NB4 (cell line): ENCODE measurements around the gene DLG2.

Experiments used
- DNase-seq: peaks from one replicate; pipeline ENCODE4 v3.0.0; 2010; ENCODE audit warnings: low read depth
- H3K4me3 ChIP-seq: one replicate; pipeline ENCODE4 v1.5.1; 2011; ENCODE audit warnings: mild to moderate bottlenecking, low read depth, low read length, moderate library complexity
- CTCF ChIP-seq: IDR thresholded peaks from one replicate; pipeline ENCODE4 v1.5.1; 2012; ENCODE audit warnings: low read depth, low read length
- MYC ChIP-seq: IDR thresholded peaks from 2 replicates; pipeline ENCODE4 v1.6.1; 2011; ENCODE audit warnings: low read depth, low read length
- POLR2A ChIP-seq: IDR thresholded peaks from 2 replicates; pipeline ENCODE4 v1.6.1; 2011; ENCODE audit warnings: mild to moderate bottlenecking; ENCODE audit not compliant: insufficient read length; ENCODE audit errors: extremely low read depth
- TF ChIP-seq, protein P1 (sequence below): IDR thresholded peaks from 2 replicates; pipeline ENCODE4 v1.6.1; 2011; ENCODE audit warnings: low read depth, low read length

The DLG2 gene

GRCh38 chr11:84420271-84420670 is 1206.9 kb downstream of the DLG2 start:
- no peak for TF ChIP-seq POLR2A
- TF ChIP-seq CTCF = no peak
- TF ChIP-seq, protein P1, sequence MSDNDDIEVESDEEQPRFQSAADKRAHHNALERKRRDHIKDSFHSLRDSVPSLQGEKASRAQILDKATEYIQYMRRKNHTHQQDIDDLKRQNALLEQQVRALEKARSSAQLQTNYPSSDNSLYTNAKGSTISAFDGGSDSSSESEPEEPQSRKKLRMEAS = no peak
- TF ChIP-seq MYC = no peak
- DNase-seq = no peak
- H3K4me3 ChIP-seq = no peak overlapping the region

DNA sequence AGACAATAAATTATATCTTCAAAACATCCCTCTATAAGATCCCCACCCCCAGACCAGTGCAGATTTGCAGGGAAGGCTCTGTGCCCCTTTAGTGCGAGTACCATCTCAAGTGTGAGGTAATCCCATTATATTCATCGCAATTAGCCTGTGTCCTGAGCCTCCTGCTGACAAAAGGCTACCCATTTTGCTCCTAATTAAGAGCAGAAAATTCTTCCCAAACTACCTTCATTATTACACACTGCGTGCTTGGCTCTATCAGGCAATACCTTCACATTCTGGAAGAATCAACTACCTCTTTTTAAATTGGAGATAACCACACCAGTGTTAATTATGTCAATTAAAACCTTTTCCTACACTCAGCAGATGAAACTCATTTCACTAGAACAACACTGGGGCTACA is 1207.5 kb downstream of the DLG2 start:
- DNase-seq = no peak
- TF ChIP-seq CTCF (no peak), MYC (no peak), POLR2A (no peak)
- TF ChIP-seq, protein P1 = no peak
- H3K4me3 ChIP-seq = no peak overlapping the region

DNA sequence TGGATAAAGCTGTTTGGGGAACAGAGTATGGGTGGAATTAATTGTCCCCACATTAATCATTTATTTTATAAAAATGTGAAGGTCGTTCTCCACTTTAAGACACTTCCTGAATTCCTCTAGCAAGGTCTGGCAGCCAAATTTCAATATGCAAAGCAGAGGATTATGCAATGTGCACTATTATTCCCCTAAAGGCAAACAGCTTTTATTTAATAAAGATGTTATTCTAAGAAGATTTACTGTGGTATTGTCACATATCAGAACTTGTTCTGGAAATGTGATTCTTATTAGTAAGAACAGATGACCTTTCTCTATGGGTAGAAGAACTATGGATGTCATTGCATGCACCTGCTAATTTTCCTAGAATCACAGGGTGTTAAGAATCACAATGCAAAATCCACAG is 1212.2 kb downstream of the DLG2 start:
- no peak for TF ChIP-seq CTCF
- no peak for TF ChIP-seq MYC
- TF ChIP-seq, protein P1 = no peak
- no peak for TF ChIP-seq POLR2A
- DNase-seq = no peak
- H3K4me3 ChIP-seq = no peak overlapping the region

DNA sequence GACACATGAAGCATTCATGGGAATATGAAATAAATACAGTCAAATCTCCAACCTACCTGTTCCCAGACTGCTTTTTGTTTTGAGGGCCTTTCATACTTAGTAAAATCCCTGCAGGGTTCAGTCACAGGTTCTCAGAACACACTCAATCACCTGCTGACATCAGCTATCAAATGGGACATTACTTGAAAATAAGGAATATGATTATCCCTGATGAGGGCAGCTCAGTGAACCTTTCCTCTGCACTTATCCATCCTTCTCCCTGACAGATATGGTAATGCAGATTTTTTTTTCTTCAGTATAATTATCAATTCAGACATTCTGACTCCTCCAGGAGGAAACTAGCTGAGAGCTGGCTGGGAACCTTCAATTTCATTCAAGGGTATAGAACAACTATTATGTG is 1213.6 kb downstream of the DLG2 start:
- TF ChIP-seq POLR2A (no peak), MYC (no peak)
- DNase-seq = no peak
- H3K4me3 ChIP-seq = no peak overlapping the region

- no peak for DNase-seq
- TF ChIP-seq POLR2A (no peak), CTCF (no peak), MYC (no peak)
- TF ChIP-seq, protein P1 = no peak
- no peak overlapping the region for H3K4me3 ChIP-seq
Measured at GRCh38 chr11:84412862-84413261, 1214.3 kb downstream of the DLG2 start.

DNA sequence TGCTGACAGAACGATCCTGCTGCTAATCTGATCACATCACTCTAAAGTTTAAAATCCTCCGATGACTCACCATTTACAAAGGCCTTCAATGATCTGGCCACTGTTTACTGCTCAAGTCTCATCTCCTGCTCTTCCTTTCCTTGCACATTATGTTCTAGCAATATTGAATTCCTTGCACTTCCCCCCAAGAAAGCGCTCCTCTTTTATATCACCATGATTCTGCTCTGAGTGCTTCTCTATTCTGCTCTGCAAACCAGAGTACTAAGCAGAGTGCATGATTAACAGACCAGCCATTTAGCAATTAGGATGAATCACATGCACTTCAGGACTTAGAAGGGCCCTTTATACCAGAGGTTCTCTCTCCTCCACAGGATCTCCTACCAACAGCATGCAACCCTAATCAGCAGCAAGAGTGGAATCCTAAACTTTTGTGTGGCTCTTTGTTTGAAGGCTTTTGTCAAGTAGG is 1218.2 kb downstream of the DLG2 start:
- H3K4me3 ChIP-seq = no peak overlapping the region
- TF ChIP-seq MYC (no peak), POLR2A (no peak), CTCF (no peak)
- TF ChIP-seq, protein P1 = no peak
- DNase-seq = no peak
